Measurements from ENCODE around the gene AGGF1. TPM values are rescaled to one million over a fixed set of nuclear protein-coding genes. Genes with fewer than 3 reads are reported as not detected.
"Not testable (repeated sequence)": the region's sequence is repeated elsewhere in the genome, so short reads cannot be mapped to it uniquely, and the experiment has no call there.

The AGGF1 gene
- total RNA-seq, 6 experiments from 2014 or later = 19.7 to 23.0 (median 20.5) TPM

GRCh38 chr5:77095189-77095588 is 65.0 kb downstream of the AGGF1 start:
- Mint-ChIP-seq H3K27ac (no peak overlapping the region), H3K36me3 (ENCODE audit: low read depth) (peaks cover 6% of the 10 kb centered on the region; the same call in 1 of the 2 replicates), H3K9me3 (no peaks in the 10 kb centered on the region; the same call in 1 of the 2 replicates), H3K4me1 (ENCODE audit: low read depth) (no peaks in the 10 kb centered on the region), H3K27me3 (ENCODE audit: insufficient read depth) (peaks cover 11% of the 10 kb centered on the region), H3K4me3 (no peak overlapping the region)
- TF ChIP-seq, protein P1, sequence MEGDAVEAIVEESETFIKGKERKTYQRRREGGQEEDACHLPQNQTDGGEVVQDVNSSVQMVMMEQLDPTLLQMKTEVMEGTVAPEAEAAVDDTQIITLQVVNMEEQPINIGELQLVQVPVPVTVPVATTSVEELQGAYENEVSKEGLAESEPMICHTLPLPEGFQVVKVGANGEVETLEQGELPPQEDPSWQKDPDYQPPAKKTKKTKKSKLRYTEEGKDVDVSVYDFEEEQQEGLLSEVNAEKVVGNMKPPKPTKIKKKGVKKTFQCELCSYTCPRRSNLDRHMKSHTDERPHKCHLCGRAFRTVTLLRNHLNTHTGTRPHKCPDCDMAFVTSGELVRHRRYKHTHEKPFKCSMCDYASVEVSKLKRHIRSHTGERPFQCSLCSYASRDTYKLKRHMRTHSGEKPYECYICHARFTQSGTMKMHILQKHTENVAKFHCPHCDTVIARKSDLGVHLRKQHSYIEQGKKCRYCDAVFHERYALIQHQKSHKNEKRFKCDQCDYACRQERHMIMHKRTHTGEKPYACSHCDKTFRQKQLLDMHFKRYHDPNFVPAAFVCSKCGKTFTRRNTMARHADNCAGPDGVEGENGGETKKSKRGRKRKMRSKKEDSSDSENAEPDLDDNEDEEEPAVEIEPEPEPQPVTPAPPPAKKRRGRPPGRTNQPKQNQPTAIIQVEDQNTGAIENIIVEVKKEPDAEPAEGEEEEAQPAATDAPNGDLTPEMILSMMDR (IDR thresholded peaks at IDR 0.05) = no peak
- no peak for DNase-seq

DNA sequence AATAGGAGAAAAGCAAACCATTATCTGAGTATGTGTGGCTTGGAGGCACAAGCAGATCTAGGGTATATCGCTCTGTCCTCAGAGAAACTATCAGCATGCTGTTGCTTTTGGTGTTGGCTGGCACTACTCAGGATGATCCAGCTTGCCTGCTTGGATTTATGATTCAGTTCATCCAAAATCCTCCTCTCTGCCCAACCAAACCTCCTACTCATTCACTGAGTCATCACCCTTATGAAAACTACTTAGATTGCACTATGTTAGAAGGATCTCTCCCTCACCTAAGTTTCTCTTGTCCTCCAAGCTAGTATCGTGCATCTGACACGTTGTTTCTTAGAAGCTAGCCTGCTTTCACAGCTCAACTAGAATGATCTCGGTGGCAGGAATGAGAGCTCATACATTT is 71.1 kb downstream of the AGGF1 start:
- H3K27ac Mint-ChIP-seq = no peak overlapping the region
- DNase-seq = peak; percentile 57
- TF ChIP-seq, protein P1 (IDR thresholded peaks at IDR 0.05) = no peak
- H3K4me3 Mint-ChIP-seq = no peak overlapping the region
- H3K27me3 Mint-ChIP-seq (ENCODE audit: insufficient read depth) = peaks cover 10% of the 10 kb centered on the region
- peaks cover 12% of the 10 kb centered on the region for H3K4me1 Mint-ChIP-seq (ENCODE audit: low read depth)
- no peaks in the 10 kb centered on the region for H3K9me3 Mint-ChIP-seq
- no peaks in the 10 kb centered on the region for H3K36me3 Mint-ChIP-seq (ENCODE audit: low read depth)

DNA sequence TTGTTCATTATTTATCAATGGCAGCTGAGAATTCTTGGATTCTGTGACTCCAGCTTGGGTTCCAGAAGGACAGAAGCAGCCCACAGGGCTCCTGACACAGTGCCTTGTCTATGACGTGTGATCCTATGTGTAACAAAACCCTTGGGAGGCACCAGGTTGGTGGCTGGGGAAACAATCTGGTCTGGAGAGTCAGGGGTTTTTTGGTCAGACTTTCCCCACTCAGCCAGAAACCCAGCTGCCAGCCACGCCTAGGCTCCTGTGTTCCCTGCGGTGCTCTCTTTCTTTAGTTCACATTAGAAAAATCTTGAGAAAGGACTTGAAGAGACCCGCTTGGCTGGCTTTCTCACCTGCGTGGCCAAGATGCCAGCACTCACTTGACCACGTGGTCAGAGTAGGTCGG is 72.3 kb downstream of the AGGF1 start:
- no peak overlapping the region for H3K27ac Mint-ChIP-seq
- peaks cover 12% of the 10 kb centered on the region for H3K4me1 Mint-ChIP-seq (ENCODE audit: low read depth)
- DNase-seq = no peak
- H3K4me3 Mint-ChIP-seq = no peak overlapping the region
- peaks cover 4% of the 10 kb centered on the region for H3K27me3 Mint-ChIP-seq (ENCODE audit: insufficient read depth)
- H3K9me3 Mint-ChIP-seq = no peaks in the 10 kb centered on the region
- no peaks in the 10 kb centered on the region for H3K36me3 Mint-ChIP-seq (ENCODE audit: low read depth)
- TF ChIP-seq, protein P1 (IDR thresholded peaks at IDR 0.05) = no peak

- Mint-ChIP-seq H3K4me3 (no peak overlapping the region; the same call in 1 of the 2 replicates), H3K36me3 (ENCODE audit: low read depth) (no peaks in the 10 kb centered on the region), H3K27me3 (ENCODE audit: insufficient read depth) (peaks cover 4% of the 10 kb centered on the region), H3K9me3 (no peaks in the 10 kb centered on the region), H3K27ac (no peak overlapping the region), H3K4me1 (ENCODE audit: low read depth) (peaks cover 12% of the 10 kb centered on the region)
- TF ChIP-seq, protein P1 (IDR thresholded peaks at IDR 0.05) = no peak
- no peak for DNase-seq
Measured at GRCh38 chr5:77103457-77103856, 73.3 kb downstream of the AGGF1 start.

DNA sequence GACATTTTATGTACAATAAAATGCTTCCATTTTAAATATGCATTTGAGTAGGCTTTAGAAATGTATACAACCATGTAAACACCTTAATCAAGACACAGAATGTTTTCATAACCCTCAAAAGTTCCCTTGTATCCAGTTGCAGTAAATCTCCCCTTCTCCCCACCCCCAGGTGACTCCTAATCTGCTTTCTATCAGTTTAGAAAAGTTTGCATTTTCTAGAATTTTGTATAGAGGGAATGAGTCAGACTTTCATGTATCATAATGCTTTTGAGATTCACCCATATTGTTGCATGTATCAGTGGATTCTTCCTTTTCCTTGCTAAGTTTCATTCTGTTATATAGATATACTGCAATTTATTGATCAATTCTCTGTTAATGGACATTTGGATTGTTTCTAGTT is 74.6 kb downstream of the AGGF1 start:
- H3K27me3 Mint-ChIP-seq (ENCODE audit: insufficient read depth) = peaks cover 4% of the 10 kb centered on the region
- no peak for DNase-seq
- TF ChIP-seq, protein P1 (IDR thresholded peaks at IDR 0.05) = no peak
- no peak overlapping the region for H3K27ac Mint-ChIP-seq
- H3K9me3 Mint-ChIP-seq = no peaks in the 10 kb centered on the region
- H3K4me1 Mint-ChIP-seq (ENCODE audit: low read depth) = peaks cover 12% of the 10 kb centered on the region
- no peaks in the 10 kb centered on the region for H3K36me3 Mint-ChIP-seq (ENCODE audit: low read depth)
- no peak overlapping the region for H3K4me3 Mint-ChIP-seq

DNA sequence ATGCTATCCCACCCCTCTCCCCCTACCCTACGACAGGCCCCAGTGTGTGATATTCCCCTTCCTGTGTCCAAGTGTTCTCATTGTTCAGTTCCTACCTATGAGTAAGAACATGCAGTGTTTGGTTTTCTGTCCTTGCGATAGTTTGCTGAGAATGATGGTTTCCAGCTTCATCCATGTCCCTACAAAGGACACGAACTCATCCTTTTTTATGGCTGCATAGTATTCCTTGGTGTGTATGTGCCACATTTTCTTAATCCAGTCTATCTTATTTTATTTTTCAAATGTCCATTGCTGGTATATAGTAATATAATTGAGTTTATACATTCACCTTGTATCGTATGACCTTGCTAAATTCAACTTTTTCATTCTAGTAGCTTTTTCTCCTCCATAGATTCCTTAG is 76.8 kb downstream of the AGGF1 start:
- not testable (repeated sequence) for H3K4me1 Mint-ChIP-seq (ENCODE audit: low read depth); H3K9me3 Mint-ChIP-seq; H3K27ac Mint-ChIP-seq; DNase-seq; H3K4me3 Mint-ChIP-seq; H3K27me3 Mint-ChIP-seq (ENCODE audit: insufficient read depth); H3K36me3 Mint-ChIP-seq (ENCODE audit: low read depth)

Other genes with a start within 250 kb of the AGGF1 start
- gene F2RL1, start 211.4 kb upstream of the AGGF1 start, total RNA-seq (2021; fragmentation: NEBNext Ultra II Directional; extraction: Animal tissue kit (Norgen Biotek cat#: 25700)) = 1 to 10 TPM; 2.9 to 6.4 (median 6.0) TPM
- not detected for gene S100Z, start 180.4 kb upstream of the AGGF1 start, total RNA-seq (2021; fragmentation: NEBNext Ultra II Directional; extraction: Animal tissue kit (Norgen Biotek cat#: 25700))
- gene CRHBP, start 77.4 kb upstream of the AGGF1 start, total RNA-seq (2021; fragmentation: NEBNext Ultra II Directional; extraction: Animal tissue kit (Norgen Biotek cat#: 25700)) = not detected
- gene ZBED3, start 56.9 kb downstream of the AGGF1 start, total RNA-seq (2021; fragmentation: NEBNext Ultra II Directional; extraction: Animal tissue kit (Norgen Biotek cat#: 25700)) = 1 to 10 TPM; 1.7 to 2.1 (median 1.9) TPM
- gene PDE8B, start 180.3 kb downstream of the AGGF1 start, total RNA-seq (2021; fragmentation: NEBNext Ultra II Directional; extraction: Animal tissue kit (Norgen Biotek cat#: 25700)) = under 1 TPM in 1 of 6 experiments, not detected in 5; 0.14 TPM